Activated T-helper 1 cell treated with anti-CD3 and anti-CD28 coated beads, Interleukin-2, amount 50 U/mL, for 16 hours (primary cell): Measurements from ENCODE around the gene GNB2.
A peak's percentile ranks its signal among the peaks of the same experiment; 100 is the strongest.

ENCODE experiments used
- DNase-seq, 2 donors: peaks; one replicate each; pipeline ENCODE4 v3.0.0-alpha.2; 2020; ENCODE audit warnings: low read depth in 1 of 2, low spot score in 1 of 2

The GNB2 gene

DNA sequence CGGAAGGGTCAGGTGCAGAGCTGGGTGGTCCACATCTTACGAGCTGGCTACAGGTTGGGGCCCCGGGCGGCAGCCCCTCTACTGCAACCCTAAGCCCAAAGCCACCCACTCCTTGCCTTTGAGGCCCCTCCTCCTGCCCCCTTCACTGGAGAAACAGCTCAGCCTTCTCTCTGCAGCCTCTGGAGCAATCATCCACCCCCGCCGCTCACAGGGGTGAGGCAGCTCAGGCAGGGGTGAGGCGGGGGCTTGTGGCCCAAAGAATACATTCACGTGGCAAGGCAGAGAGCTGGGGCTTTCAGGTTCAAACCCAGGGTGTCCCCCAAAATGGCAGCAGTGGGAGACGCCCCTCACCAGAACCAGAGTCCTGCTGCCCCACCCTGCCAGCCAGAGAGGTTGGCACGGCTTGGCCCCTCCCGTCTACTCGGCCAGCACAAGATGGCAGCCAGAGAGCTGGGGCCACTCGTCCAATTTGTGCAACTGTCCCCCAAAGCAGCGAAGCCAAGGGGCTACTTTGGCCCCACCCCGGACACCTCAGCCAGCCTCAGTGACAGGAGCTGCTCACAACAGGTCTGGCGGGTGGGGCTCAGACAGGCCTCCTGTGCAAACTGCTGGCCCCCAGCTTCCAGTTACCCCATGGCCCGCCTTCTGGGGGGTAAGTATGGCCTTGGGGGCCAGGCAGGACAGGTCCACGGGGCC lies 7.2 kb downstream of the GNB2 start:
- DNase-seq: no peak

- DNase-seq: no peak
Measured at GRCh38 chr7:100681491-100682227, 8.1 kb downstream of the GNB2 start.

- no peak for DNase-seq
Measured at GRCh38 chr7:100682228-100682741, 8.7 kb downstream of the GNB2 start.

- DNase-seq: no peak
Measured at GRCh38 chr7:100682991-100683658, 9.6 kb downstream of the GNB2 start.

DNA sequence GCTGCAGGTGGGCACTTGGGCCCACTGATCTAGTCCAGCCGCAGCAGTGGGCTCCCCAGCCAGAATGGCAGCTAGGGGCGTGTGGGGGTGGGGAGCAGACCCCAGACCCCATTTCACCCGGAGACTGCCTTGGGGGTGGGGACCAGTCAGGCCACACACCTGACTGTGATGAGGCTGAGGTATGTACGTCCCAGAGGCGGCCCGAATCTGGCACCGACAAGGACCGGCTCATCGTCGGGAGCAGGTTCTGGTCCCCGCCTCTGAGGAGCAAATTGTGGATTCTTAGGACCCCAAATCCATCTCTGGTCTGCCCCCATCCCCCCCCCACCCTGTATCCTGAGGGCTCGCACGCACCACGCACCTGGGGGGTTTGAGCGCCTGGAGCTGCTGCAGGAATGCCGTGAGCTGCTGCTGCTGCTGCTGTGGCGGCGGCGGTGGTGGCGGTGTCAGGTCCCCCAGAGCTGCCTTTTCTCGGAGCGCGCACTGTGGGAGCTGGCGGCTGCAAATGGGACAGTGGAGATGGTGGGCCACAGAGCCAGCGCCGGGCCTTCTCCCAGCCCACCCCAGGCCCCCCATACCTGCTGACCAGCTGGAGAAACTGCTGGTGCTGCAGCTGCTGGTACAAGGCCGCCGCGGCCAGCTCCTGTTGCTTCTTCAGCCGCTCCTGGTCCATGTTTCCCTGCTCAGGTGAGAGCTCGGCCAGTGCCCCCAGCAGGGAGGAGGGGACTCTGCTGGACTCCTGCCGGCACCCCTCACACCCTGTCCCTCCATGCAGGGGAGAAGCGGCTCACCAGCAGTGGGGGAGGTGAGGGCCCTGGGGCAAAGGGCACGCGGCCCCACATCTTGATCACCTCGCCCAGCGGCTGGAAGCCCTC lies 10.4 kb downstream of the GNB2 start:
- no peak for DNase-seq

GRCh38 chr7:100684534-100685042 lies 11.0 kb downstream of the GNB2 start:
- no peak for DNase-seq

DNA sequence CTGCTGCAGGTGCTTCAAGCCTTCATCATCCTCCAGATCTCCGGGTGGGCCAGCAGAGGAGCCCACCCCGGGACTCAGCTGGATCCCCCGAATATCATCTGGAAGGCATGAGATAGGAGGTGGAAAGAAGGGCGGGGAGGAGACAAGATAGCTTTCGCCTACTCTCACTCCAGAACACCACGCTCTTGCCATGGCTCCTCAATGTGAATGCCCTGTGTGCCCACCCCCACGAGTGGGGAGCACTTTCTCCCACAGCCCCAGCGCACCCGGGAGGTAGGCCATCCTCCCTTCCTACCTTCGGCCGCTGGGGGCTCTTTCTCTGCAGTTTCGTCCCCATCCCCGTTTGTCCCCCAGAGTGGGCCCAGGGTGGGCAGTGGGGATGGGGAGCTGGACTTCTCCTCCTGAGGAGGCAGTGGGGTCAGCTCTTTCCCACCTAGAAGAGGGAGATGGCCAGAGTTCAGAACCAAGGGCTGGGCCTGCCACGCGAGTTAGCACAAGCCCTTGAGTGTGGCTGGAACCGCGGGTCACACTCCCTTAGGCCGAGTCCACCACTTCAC lies 11.6 kb downstream of the GNB2 start:
- DNase-seq: no peak

GRCh38 chr7:100685631-100686145 lies 12.1 kb downstream of the GNB2 start:
- no peak for DNase-seq

- no peak for DNase-seq
Measured at GRCh38 chr7:100686201-100686821, 12.8 kb downstream of the GNB2 start.

GRCh38 chr7:100686822-100687211 lies 13.3 kb downstream of the GNB2 start:
- no peak for DNase-seq

- DNase-seq: no peak
Measured at GRCh38 chr7:100687261-100687660, 13.7 kb downstream of the GNB2 start.

GRCh38 chr7:100687751-100688300 lies 14.3 kb downstream of the GNB2 start:
- no peak for DNase-seq

DNA sequence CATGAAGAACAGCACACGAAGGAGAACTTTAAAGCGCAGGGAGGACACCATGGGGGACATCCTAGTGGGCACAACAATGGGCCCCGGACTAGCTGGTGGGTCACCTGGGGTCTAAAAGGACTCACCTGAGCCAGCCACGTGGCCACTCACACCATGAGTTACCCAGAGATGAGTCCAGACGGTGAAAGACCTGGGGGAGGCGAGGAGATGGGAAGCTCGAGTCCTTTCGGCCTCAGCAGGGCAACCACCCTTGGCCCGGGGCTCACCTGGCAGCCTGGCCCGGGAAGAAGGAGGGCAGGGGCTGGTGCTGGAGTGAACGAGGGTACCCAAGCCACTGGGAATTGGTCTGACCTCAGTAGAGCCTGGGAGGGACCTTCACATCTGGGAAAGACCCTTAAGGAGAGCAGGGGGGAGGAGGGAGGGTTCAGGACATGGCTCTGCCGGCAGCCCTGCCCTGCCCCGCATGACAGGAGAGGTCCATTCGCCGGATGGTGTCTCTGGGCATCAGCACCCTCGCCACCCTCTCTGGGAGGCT lies 14.9 kb downstream of the GNB2 start:
- DNase-seq: no peak

- no peak for DNase-seq
Measured at GRCh38 chr7:100689230-100690135, 15.9 kb downstream of the GNB2 start.

- peak; percentile 60 to 64 for DNase-seq
Measured at GRCh38 chr7:100691676-100692577, 18.4 kb downstream of the GNB2 start.

DNA sequence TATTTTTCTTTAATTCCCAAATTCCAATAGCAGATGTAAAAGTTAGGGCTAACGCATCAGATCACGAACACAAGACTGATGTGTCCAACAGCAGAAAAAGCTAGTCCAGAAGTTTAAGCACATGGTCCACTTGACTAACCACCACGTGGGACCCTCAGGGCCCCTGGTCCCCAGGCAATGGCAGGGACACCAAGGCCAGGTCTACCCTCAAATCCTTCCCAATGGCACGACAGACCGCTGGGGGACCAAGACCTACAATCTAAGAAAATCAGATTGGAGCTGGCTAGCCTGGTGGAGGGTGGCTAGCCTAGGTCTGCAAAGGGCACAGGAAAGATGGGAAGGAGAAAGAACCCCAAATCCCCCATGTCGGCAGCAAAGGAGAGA lies 19.0 kb downstream of the GNB2 start:
- DNase-seq: no peak
